A549 treated with ZK216348 at 1 μM for 4 hours (cell line): ENCODE measurements around the gene TMEM128. TPM values are rescaled to one million over a fixed set of nuclear protein-coding genes. Genes with fewer than 3 reads are reported as not detected.

Experiments used
- total RNA-seq: library from RNA; stranded (reverse); fragments of 200-300 nt; extraction: Qiagen RNA extraction; gene quantifications from 5 replicates; pipeline ENCODE4 v1.2.3, GENCODE V29; 2022; ENCODE audit warnings: low read depth

TMEM128 gene, protein sequence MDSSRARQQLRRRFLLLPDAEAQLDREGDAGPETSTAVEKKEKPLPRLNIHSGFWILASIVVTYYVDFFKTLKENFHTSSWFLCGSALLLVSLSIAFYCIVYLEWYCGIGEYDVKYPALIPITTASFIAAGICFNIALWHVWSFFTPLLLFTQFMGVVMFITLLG
- total RNA-seq: 7.3 to 13.0 TPM (median 11.3 TPM) in 5 replicates

DNA sequence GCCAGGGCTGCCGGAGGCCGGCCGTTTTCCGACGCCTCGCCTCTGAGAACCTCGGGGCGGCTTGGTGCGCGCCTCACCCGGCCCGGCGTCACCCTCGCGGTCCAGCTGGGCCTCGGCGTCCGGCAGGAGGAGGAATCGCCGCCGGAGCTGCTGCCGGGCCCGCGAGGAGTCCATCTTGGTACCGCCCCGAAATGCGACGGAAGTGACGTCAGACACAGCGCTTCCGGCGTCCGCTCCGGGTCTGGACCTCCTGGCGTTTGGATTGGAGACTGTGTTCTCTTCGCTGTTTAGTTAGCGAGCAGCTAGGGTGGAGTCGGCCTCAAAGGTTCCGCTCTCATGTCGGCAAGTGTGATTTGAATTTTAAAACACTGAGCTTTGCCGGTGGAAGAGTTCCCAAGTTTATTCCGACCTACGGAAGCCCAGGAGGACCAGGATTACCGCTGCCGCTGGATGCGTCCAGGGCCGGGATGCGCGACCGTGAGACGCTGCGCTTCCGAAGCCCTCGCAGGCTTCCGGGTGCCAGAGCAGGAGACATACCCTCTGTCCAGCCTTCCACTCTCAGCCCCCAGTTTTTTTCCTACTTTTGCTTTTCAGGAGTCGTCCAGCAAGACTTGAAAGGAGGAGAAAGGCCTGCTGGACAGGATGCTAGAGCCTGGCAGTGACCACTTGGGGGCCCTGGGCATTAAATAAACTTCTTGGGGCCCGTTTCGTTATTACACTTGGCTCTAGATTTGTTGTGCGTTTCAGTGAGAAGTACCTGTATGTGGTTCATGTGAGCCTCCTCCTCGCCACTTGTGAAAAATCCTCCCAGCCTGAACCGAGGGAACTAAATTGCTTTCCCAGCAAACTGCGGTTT, at the start of gene TMEM128:
TMEM128 (minus strand) TSS at position 195 of the 856 bp plus-strand sequence; CDS start at position 174, 21 bp downstream.

DNA sequence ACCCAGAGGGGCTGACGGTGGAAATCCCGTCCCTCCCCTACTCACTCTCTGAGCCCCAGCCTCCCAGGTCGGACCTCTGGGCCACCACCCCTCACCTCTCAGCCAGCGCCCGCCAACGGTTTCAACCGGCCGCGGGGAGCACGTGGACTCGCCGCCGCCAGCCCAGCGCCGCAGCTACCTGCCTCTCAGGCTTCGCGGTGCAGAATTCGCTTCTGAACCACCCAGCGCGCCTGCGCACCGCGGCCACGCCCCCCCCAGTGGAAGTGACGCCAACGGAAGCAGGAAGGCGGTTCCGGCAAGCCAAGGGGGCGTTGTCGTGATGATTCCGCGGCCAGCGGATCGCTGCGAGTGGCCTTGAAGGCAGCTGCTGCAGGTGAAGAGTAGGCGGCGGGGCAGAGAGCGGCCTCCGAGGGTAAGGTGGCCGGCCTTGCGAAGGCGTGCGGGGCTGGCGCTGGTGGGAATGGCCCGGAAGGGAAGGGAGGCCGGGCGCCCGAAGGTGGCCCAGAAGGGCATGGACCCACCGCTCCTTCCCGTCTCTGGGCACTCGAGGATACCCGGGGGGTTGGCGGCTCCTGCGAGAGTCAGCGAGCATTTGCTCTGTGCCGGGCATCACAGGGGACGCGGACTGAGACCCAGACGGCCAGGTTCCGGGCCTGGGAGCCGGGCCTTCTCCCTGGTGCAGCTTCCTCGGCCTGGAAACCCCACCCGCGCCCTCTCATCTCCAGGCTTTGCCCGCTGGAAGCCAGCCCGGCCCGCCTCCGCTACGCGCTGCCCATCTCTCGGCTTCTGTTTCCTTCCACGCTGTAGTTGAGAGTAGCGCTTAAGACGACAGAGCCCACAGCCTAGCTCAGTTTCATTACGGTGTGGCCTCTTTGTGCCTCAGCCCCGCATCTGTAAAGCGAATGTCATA, 42.2 kb upstream of the TMEM128 start, which contains the start of the genes LYAR and ZBTB49:
LYAR (minus strand) TSS at position 214 of the 910 bp plus-strand sequence. CDS start 6,412 bp downstream, outside the sequence.
ZBTB49 (plus strand) TSS at position 311 of the 910 bp plus-strand sequence. CDS start 9,695 bp downstream, outside the sequence.

DNA sequence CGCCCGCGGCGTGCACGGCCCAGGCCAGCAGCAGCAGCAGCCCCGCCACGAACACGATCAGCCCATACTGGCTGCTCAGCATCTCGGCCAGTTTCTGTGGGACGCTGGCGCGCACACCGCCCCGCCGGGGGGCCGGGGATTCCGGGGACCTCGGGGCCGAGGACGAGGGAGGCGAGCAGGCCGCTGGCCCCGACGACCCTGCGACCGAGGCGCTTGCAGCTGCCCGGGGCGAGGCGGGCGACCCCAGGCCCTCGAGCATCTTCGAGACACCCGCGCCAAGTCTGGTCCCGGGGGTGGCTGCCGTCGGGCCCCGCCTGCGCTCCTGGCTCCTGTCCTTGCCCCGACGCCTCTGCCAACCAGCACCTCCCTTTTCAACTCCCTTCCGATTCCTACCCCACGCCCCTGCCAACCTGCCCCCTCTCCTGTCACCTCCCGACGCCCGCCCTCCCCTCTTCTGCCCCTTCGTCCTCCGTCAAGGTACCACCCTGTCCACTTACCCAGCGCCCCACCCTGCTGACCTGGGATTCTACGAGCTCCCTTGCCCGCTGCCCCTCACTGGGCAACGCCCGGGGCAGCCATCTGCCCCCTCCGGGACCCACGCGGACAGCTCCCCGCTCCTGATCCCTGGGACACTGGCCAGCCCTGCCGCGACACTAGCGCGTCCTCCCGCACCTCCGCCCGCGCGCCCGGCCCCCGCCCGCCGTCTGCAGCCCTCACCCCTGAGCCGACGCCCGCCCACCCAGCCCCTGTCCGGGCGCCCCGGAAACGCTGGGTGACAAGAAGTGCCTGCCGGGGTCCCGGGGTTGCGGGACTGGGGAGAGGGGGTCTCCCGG, 21.2 kb downstream of the TMEM128 start, which contains the start of gene OTOP1:
OTOP1 (minus strand) TSS at position 324 of the 833 bp plus-strand sequence; CDS start at position 259, 65 bp downstream.

Other genes with a start within 250 kb of the TMEM128 start
- gene OTOP1, start 21.3 kb downstream of the TMEM128 start, total RNA-seq: not detected in 5 replicates
- gene LYAR, start 41.9 kb upstream of the TMEM128 start, total RNA-seq: 27.0 to 40.5 TPM (median 30.7 TPM) in 5 replicates
- 1.8 to 3.5 TPM (median 2.2 TPM) in 5 replicates for gene ZBTB49, start 42.0 kb upstream of the TMEM128 start, total RNA-seq
- 3.2 to 6.3 TPM (median 4.5 TPM) in 5 replicates for gene NSG1, start 138.9 kb upstream of the TMEM128 start, total RNA-seq